GM12878 (cell line): ENCODE data around the gene ARHGAP12. TPM values are rescaled to one million over a fixed set of nuclear protein-coding genes. Genes with fewer than 3 reads are reported as not detected.

Experiments used
- ATAC-seq: fragments of 200-7000 bp; cut with Tn5 transposase; 3 replicates; pipeline ENCODE4 v1.9.1; 2020; ENCODE audit warnings: mild to moderate bottlenecking, moderate library complexity
- BruUV-seq: library from RNA; stranded (reverse); fragments of 400-500 nt; replicated peaks from 2 replicates; lab custom pipeline; 2021; lab: Mats Ljungman, UMichigan
- CTCF ChIA-PET: fragments of 300-600 bp; sonication (Branson Sonifier 250); formaldehyde crosslinking; extraction: SDS; loops from one replicate; lab custom pipeline; 2021; ENCODE audit warnings: inconsistent platforms; lab: Yijun Ruan, JAX
- POLR2A ChIA-PET: fragments of 350-600 bp; formaldehyde crosslinking; extraction: SDS; loops from one replicate; lab custom pipeline; 2021; ENCODE audit warnings: inconsistent platforms; lab: Charles Lee
- RAD21 ChIA-PET: fragments of 300-600 bp; sonication (Branson Sonifier 250); formaldehyde crosslinking; loops from one replicate; lab custom pipeline; 2023; ENCODE audit warnings: antibody characterized with exemption; ENCODE audit not compliant: unreplicated experiment; lab: Charles Lee
- SMC1A ChIA-PET: fragments of 300-600 bp; sonication (Branson Sonifier 250); formaldehyde crosslinking; loops from one replicate; lab custom pipeline; 2023; ENCODE audit not compliant: unreplicated experiment, uncharacterized antibody; lab: Charles Lee
- DNase-seq: peaks from one replicate; pipeline ENCODE4 v3.0.0-alpha.2; 2011; ENCODE audit warnings: low read depth, low spot score
- FAIRE-seq: peaks from 3 replicates; lab custom pipeline; 2011; peaks lifted over from hg19 to GRCh38; lab: Jason Lieb, UNC
- H2AFZ ChIP-seq: 2 replicates; pipeline ENCODE4 v1.6.0; 2011; ENCODE audit warnings: low read depth, low read length, control low read depth; ENCODE audit not compliant: control insufficient read depth
- H3K27ac ChIP-seq: 2 replicates; pipeline ENCODE4 v1.5.1; 2011; ENCODE audit warnings: control low read depth; ENCODE audit not compliant: control insufficient read depth, insufficient read depth
- H3K27me3 ChIP-seq, 2 experiments: replicated peaks in 1 of 2; 2 replicates each; pipeline versions ENCODE4 v1.6.0 to v1.6.1; 2011; ENCODE audit warnings: low read length in 1 of 2; ENCODE audit not compliant: control insufficient read depth in 2 of 2, insufficient read depth in 2 of 2
- H3K36me3 ChIP-seq, 2 experiments: 2 replicates each; pipeline ENCODE4 v1.5.1; 2011; ENCODE audit warnings: low read length in 1 of 2; ENCODE audit not compliant: control insufficient read depth in 2 of 2, insufficient read depth in 2 of 2
- H3K4me1 ChIP-seq: 2 replicates; pipeline ENCODE4 v1.6.1; 2011; ENCODE audit warnings: mild to moderate bottlenecking, low read length, moderate library complexity, mixed read lengths; ENCODE audit not compliant: control insufficient read depth, insufficient read depth
- H3K4me2 ChIP-seq: 2 replicates; pipeline ENCODE4 v1.6.0; 2011; ENCODE audit warnings: control low read depth; ENCODE audit not compliant: control insufficient read depth, insufficient read depth
- H3K4me3 ChIP-seq: fragments of 200-600 bp; sonication (generic); 2 replicates; pipeline ENCODE4 v1.5.1; 2016
- H3K79me2 ChIP-seq: 2 replicates; pipeline ENCODE4 v1.6.0; 2011; ENCODE audit warnings: low read length; ENCODE audit not compliant: control insufficient read depth, insufficient read depth
- H3K9ac ChIP-seq: 2 replicates; pipeline ENCODE4 v1.8.0; 2011; ENCODE audit warnings: low read length, control low read depth, mixed read lengths; ENCODE audit not compliant: control insufficient read depth, insufficient read depth
- H3K9me3 ChIP-seq: replicated peaks from 3 replicates; pipeline ENCODE4 v1.5.1; 2011; ENCODE audit warnings: mild to moderate bottlenecking, low read length; ENCODE audit not compliant: control insufficient read depth, insufficient read depth
- H4K20me1 ChIP-seq: 2 replicates; pipeline ENCODE4 v1.6.0; 2011; ENCODE audit not compliant: control insufficient read depth, insufficient read depth
- CBFB ChIP-seq: IDR thresholded peaks from 2 replicates; pipeline ENCODE4 v1.6.1; 2016; ENCODE audit warnings: antibody characterized with exemption, low read depth
- CBX5 ChIP-seq: sonication (generic); IDR thresholded peaks from 2 replicates; pipeline ENCODE4 v1.6.1; 2016; ENCODE audit warnings: low read depth, moderate library complexity, mild to moderate bottlenecking, inconsistent platforms
- CHD4 ChIP-seq: fragments of 200-600 bp; sonication (generic); IDR thresholded peaks from 2 replicates; pipeline ENCODE4 v1.6.1; 2016; ENCODE audit warnings: mild to moderate bottlenecking
- EED ChIP-seq: sonication (generic); IDR thresholded peaks from 2 replicates; pipeline ENCODE4 v1.6.1; 2016; ENCODE audit warnings: antibody characterized with exemption, low read depth
- IKZF1 ChIP-seq: fragments of 450-650 bp; conservative IDR thresholded peaks from 2 replicates; pipeline ENCODE4 v1.6.1; 2017; ENCODE audit warnings: antibody characterized with exemption, mild to moderate bottlenecking
- JUND ChIP-seq: IDR thresholded peaks from 2 replicates; pipeline ENCODE4 v1.6.1; 2012; ENCODE audit warnings: low read depth, mild to moderate bottlenecking, low read length, improper control_type of control experiment, moderate library complexity
- PML ChIP-seq: IDR thresholded peaks from 2 replicates; pipeline ENCODE4 v1.6.1; 2012; ENCODE audit warnings: low read length, inconsistent platforms
- RFX5 ChIP-seq: IDR thresholded peaks from 2 replicates; pipeline ENCODE4 v1.6.1; 2011; ENCODE audit warnings: low read depth, low read length, improper control_type of control experiment
- SREBF1 ChIP-seq: IDR thresholded peaks from 2 replicates; pipeline ENCODE4 v1.6.1; 2012; ENCODE audit warnings: mild to moderate bottlenecking, low read length
- TCF12 ChIP-seq: IDR thresholded peaks from 2 replicates; pipeline ENCODE4 v1.6.1; 2011; ENCODE audit warnings: low read depth, mild to moderate bottlenecking, low read length
- WGBS: methylation state at CpG from one replicate; pipeline ENCODE4 v1.1.6; 2016; ENCODE audit warnings: low lambda C conversion rate; ENCODE audit not compliant: insufficient replicate concordance, insufficient coverage; ENCODE audit errors: missing lambda C conversion rate; 5-methylcytosine and 5-hydroxymethylcytosine counted together
- in situ Hi-C: fragments of 300-500 bp; cut with MboI; formaldehyde crosslinking; loops from 9 replicates; pipeline ENCODE4 v1.14.3; 2018; ENCODE audit warnings: mixed read lengths
- intact Hi-C: fragments of 100-400 bp; cut with micrococcal nuclease; formaldehyde crosslinking; loops from one replicate; pipeline ENCODE4 v1.14.2; 2022; ENCODE audit not compliant: unreplicated experiment
- polyA plus RNA-seq, 11 experiments: library from polyadenylated mRNA; depleted of rRNA in 4 of 11; unstranded in 6 of 11; stranded (reverse) in 5 of 11; fragments of >200 nt; fragmentation: Nextera tagmentation in 4 of 11; fragmentation: Illumina TruSeq in 1 of 11; extraction: Ambion mirVana in 4 of 11; extraction: Trizol in 1 of 11; gene quantifications; 1 replicate in 1 of 11; 2 replicates in 10 of 11; pipeline versions ENCODE4 v1.2.1 to v1.2.3, GENCODE V29; 2011 to 2016; ENCODE audit warnings: inconsistent platforms in 2 of 11, missing spikeins in 2 of 11, low read depth in 1 of 11
- total RNA-seq, 4 experiments: library from RNA; depleted of rRNA in 3 of 4; stranded (reverse); fragments of >200 nt in 3 of 4; fragmentation: Illumina TruSeq in 1 of 4; extraction: Trizol in 1 of 4; gene quantifications; 2 replicates each; pipeline versions ENCODE4 v1.2.1 to v1.2.3, GENCODE V29; 2013 to 2021
- TF ChIP-seq, protein P1 (sequence below): IDR thresholded peaks from 2 replicates; pipeline ENCODE4 v1.6.1; 2011; ENCODE audit warnings: borderline replicate concordance, low read depth, mild to moderate bottlenecking, moderate library complexity, low read length; ENCODE audit not compliant: insufficient read depth, poor library complexity, severe bottlenecking
- TF ChIP-seq, protein P2 (sequence below): fragments of 450-650 bp; IDR thresholded peaks from 2 replicates; pipeline ENCODE4 v1.6.1; 2017; ENCODE audit warnings: mild to moderate bottlenecking, moderate library complexity
- TF ChIP-seq, protein P3 (sequence below): fragments of 450-650 bp; IDR thresholded peaks from 2 replicates; pipeline ENCODE4 v1.6.1; 2017; ENCODE audit warnings: mild to moderate bottlenecking, low read depth, inconsistent platforms; ENCODE audit not compliant: poor library complexity, severe bottlenecking

Gene ARHGAP12
- total and polyA plus RNA-seq, 10 of the 15 experiments (the other 5 are each of a cell fraction or from before 2014, with no cell fraction given), result 5.4 to 15.6 (median 8.5) TPM

DNA sequence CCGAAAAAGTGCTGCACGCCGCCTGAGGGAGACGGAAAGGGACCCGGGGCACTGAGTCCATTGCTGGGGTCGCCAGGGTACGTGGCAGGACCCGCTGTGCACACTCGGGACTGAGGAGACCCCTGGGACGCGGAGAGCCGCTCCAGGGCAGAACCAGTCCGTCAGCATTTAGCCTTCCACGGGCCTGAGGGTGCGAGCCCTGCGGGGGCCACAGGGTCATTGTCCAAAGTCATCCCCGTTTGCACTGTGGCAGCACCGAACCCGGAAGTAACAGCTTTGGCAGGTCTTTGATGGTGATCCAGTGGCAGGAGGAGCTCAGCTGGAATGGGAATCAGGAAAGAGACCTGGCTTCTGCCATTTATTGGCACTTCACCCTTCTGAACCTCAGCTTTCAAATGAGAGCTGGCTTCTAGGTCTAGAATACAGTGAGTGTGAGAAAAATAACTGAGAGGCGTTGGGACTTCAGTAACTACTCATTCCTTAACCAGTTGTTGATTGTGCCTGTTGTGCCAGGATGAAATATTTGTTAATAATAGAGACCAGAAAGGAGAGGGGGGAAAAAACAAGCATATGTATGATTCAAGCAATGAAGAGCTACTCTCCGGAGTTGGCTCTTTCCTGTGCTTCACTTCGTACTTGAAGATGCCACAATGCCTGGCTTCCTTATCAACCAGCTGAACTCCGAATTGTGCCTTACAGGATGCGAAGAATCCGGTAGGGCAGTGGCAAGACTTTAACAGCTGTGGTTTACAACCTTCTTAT is 811 bp upstream of the ARHGAP12 start (continued):
- TF ChIP-seq, protein P1, sequence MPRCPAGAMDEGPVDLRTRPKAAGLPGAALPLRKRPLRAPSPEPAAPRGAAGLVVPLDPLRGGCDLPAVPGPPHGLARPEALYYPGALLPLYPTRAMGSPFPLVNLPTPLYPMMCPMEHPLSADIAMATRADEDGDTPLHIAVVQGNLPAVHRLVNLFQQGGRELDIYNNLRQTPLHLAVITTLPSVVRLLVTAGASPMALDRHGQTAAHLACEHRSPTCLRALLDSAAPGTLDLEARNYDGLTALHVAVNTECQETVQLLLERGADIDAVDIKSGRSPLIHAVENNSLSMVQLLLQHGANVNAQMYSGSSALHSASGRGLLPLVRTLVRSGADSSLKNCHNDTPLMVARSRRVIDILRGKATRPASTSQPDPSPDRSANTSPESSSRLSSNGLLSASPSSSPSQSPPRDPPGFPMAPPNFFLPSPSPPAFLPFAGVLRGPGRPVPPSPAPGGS, result no peak
- TF ChIP-seq CBX5 (no peak), PML (0 out of 2 replicates have a peak, but pooled peaks have one; percentile 8), IKZF1 (peak; percentile 45)
- TF ChIP-seq, all 136 proteins: peak for 8

DNA sequence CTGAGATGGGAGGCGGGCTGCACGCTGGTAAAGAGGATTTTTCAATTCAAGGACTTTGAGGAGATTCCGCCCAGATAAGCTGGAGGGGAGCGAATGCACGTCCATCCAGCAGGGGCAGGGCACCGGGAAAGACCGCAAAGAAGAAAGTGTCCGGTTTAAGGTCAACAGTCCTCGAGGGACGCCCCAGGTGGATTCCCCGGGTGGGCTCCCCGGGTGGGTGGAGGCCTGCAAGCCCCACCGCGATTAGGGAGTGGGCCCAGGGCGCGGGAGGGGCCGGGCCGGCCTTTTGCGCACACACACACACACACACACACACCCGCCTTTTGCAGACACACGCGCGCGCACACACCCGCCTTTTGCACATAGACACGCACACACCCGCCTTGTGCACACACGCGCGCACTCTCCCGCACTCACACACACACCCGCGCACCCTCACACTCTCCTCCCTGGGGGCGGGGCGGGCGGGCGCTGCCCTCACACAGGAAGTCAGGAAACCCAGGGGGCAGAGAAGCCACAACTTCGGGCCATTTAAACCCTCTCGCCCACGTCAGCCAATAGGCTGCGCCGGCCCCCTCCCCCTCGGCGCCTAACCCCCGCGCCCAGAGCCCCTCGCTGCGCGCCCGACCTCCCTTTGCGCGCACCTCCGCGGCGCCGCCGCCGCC is 615 bp downstream of the ARHGAP12 start:
- FAIRE-seq (no peak), ATAC-seq (peak; percentile 39), DNase-seq (no peak)
- no peaks in the 10 kb centered on the region for H3K27me3 ChIP-seq
- RAD21 ChIA-PET, result interaction anchor here (0.8 to 3.6 kb wide), 3 partner anchors 28 to 66 kb away, joined by 3 to 47 read pairs (median 4); no protein-coding TSS in a partner anchor
- CTCF ChIA-PET, result interaction anchor here (1.2 kb wide), 1 partner anchor 65 kb away, joined by 9 read pairs; no protein-coding TSS in a partner anchor
- H3K4me3 ChIP-seq, result peak overlapping the region; percentile 70
- peaks cover 33% of the 10 kb centered on the region for H3K79me2 ChIP-seq
- peaks cover 14% of the 10 kb centered on the region for H3K4me1 ChIP-seq
- BruUV-seq, result no TSS peak
- POLR2A ChIA-PET, result interaction anchor here (1.1 to 2.0 kb wide), 2 partner anchors 11 to 66 kb away, joined by 3 to 14 read pairs; no protein-coding TSS in a partner anchor
- H3K9me3 ChIP-seq, result no peaks in the 10 kb centered on the region
- WGBS, result 1% methylated on average over 22 of the region's 58 CpGs
- intact Hi-C loops, result loop anchor here (5.0 to 10.0 kb wide), 2 partner anchors 51 to 447 kb away; no protein-coding TSS in a partner anchor
- SMC1A ChIA-PET, result interaction anchor here (0.7 to 1.3 kb wide), 3 partner anchors 14 to 69 kb away, joined by 3 to 4 read pairs (median 4); no protein-coding TSS in a partner anchor
- in situ Hi-C loops, result no loop called here
- H3K4me2 ChIP-seq, result peak overlapping the region; percentile 95
- peak overlapping the region; percentile 82 for H3K9ac ChIP-seq
- no peaks in the 10 kb centered on the region for H3K36me3 ChIP-seq
- H4K20me1 ChIP-seq, result no peaks in the 10 kb centered on the region
- H3K27ac ChIP-seq, result peak overlapping the region; percentile 48; the same call in 1 of the 2 replicates
- H2AFZ ChIP-seq, result peak overlapping the region; percentile 85
- TF ChIP-seq CBFB (peak; percentile 21; the same call in 1 of the 2 replicates), TCF12 (no peak), SREBF1 (no peak), RFX5 (no peak), JUND (no peak), CHD4 (no peak), EED (0 out of 2 replicates have a peak, but pooled peaks have one; percentile 9)
- TF ChIP-seq, protein P2, sequence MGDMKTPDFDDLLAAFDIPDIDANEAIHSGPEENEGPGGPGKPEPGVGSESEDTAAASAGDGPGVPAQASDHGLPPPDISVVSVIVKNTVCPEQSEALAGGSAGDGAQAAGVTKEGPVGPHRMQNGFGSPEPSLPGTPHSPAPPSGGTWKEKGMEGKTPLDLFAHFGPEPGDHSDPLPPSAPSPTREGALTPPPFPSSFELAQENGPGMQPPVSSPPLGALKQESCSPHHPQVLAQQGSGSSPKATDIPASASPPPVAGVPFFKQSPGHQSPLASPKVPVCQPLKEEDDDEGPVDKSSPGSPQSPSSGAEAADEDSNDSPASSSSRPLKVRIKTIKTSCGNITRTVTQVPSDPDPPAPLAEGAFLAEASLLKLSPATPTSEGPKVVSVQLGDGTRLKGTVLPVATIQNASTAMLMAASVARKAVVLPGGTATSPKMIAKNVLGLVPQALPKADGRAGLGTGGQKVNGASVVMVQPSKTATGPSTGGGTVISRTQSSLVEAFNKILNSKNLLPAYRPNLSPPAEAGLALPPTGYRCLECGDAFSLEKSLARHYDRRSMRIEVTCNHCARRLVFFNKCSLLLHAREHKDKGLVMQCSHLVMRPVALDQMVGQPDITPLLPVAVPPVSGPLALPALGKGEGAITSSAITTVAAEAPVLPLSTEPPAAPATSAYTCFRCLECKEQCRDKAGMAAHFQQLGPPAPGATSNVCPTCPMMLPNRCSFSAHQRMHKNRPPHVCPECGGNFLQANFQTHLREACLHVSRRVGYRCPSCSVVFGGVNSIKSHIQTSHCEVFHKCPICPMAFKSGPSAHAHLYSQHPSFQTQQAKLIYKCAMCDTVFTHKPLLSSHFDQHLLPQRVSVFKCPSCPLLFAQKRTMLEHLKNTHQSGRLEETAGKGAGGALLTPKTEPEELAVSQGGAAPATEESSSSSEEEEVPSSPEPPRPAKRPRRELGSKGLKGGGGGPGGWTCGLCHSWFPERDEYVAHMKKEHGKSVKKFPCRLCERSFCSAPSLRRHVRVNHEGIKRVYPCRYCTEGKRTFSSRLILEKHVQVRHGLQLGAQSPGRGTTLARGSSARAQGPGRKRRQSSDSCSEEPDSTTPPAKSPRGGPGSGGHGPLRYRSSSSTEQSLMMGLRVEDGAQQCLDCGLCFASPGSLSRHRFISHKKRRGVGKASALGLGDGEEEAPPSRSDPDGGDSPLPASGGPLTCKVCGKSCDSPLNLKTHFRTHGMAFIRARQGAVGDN, result no peak
- TF ChIP-seq, protein P3, sequence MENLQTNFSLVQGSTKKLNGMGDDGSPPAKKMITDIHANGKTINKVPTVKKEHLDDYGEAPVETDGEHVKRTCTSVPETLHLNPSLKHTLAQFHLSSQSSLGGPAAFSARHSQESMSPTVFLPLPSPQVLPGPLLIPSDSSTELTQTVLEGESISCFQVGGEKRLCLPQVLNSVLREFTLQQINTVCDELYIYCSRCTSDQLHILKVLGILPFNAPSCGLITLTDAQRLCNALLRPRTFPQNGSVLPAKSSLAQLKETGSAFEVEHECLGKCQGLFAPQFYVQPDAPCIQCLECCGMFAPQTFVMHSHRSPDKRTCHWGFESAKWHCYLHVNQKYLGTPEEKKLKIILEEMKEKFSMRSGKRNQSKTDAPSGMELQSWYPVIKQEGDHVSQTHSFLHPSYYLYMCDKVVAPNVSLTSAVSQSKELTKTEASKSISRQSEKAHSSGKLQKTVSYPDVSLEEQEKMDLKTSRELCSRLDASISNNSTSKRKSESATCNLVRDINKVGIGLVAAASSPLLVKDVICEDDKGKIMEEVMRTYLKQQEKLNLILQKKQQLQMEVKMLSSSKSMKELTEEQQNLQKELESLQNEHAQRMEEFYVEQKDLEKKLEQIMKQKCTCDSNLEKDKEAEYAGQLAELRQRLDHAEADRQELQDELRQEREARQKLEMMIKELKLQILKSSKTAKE, result no peak
